ENCODE results near the gene PKN3. TPM values are rescaled to one million over a fixed set of nuclear protein-coding genes. Genes with fewer than 3 reads are reported as not detected.

The PKN3 gene
- total and polyA plus RNA-seq, 9 of the 15 experiments (the other 6 are each of a cell fraction or from before 2014, with no cell fraction given): 0.82 to 49.2 (median 19.7) TPM

- TF ChIP-seq ZNF609 (CRISPR knock-in tag; IDR thresholded peaks at IDR 0.05; ENCODE audit: borderline replicate concordance) (0 out of 2 replicates have a peak, but pooled peaks have one; percentile 32), YY1 (IDR thresholded peaks at IDR 0.05; ENCODE audit: borderline replicate concordance in 1 of 3, control insufficient read depth in 1 of 3, extremely low read depth in 1 of 3, insufficient read depth in 3 of 3, insufficient read length in 1 of 3, insufficient replicate concordance in 2 of 3, low read depth in 1 of 3, low read length in 2 of 3) (peak; percentile 79 to 99 (median 91)), ZMIZ1 (IDR thresholded peaks at IDR 0.05; ENCODE audit: low read depth in 2 of 2, low read length in 2 of 2) (peak in 1 of 2 experiments; percentile 12; a peak in 1 of 4 replicates), ZNF511 (CRISPR knock-in tag; IDR thresholded peaks at IDR 0.05) (0 out of 2 replicates have a peak, but pooled peaks have one; percentile 33), EHMT2 (IDR thresholded peaks at IDR 0.05) (peak; percentile 58; the same call in 1 of the 2 replicates), ZNF764 (CRISPR knock-in tag; IDR thresholded peaks at IDR 0.05; ENCODE audit: low read depth) (no peak), BHLHE40 (IDR thresholded peaks at IDR 0.05; ENCODE audit: low read length) (peak; percentile 59; the same call in 1 of the 2 replicates), ZNF583 (CRISPR knock-in tag; IDR thresholded peaks at IDR 0.05) (0 out of 2 replicates have a peak, but pooled peaks have one; percentile 17), MAZ (CRISPR knock-in tag; conservative IDR thresholded peaks at IDR 0.05 in 1 of 2, IDR thresholded peaks at IDR 0.05 in 1 of 2) (peak; percentile 62 to 87), ESRRA (IDR thresholded peaks at IDR 0.05; ENCODE audit: borderline replicate concordance, low read depth) (peak; percentile 70), DEAF1 (CRISPR knock-in tag; IDR thresholded peaks at IDR 0.05) (peak; percentile 81), ZNF24 (IDR thresholded peaks at IDR 0.05) (peak; percentile 34; the same call in 1 of the 2 replicates), ZFX (CRISPR knock-in tag; IDR thresholded peaks at IDR 0.05) (peak; percentile 46; the same call in 1 of the 2 replicates), SIN3B (IDR thresholded peaks at IDR 0.05; ENCODE audit: low read depth) (0 out of 2 replicates have a peak, but pooled peaks have one; percentile 17), L3MBTL2 (IDR thresholded peaks at IDR 0.05) (peak; percentile 57), TEAD1 (CRISPR knock-in tag; IDR thresholded peaks at IDR 0.05) (peak in 1 of 2 experiments; percentile 25; a peak in 1 of 4 replicates), GATAD2A (IDR thresholded peaks at IDR 0.05) (peak; percentile 45; the same call in 1 of the 2 replicates)
Observed at GRCh38 chr9:128733256-128733655, 31.0 kb downstream of the PKN3 start (continued).

Data from K562 (cell line).